AG04449 (cell line): Measurements from ENCODE around the gene CDH1.

Experiments
- CTCF ChIA-PET: fragments of 350-600 bp; formaldehyde crosslinking; extraction: SDS; loops from one replicate; lab custom pipeline; 2021; ENCODE audit warnings: antibody characterized with exemption; lab: Yijun Ruan, JAX
- POLR2A ChIA-PET: fragments of 400-600, 350-600 bp; formaldehyde crosslinking; extraction: SDS; loops from one replicate; lab custom pipeline; 2020; ENCODE audit warnings: antibody characterized with exemption, inconsistent platforms; lab: Yijun Ruan, JAX
- DNase-seq: peaks from one replicate; pipeline ENCODE4 v3.0.0-alpha.2; 2010; ENCODE audit warnings: low read depth, low spot score
- H3K4me3 ChIP-seq: 2 replicates; pipeline ENCODE4 v1.5.1; 2011; ENCODE audit warnings: low read depth, mild to moderate bottlenecking, control low read depth, low read length
- CTCF ChIP-seq: IDR thresholded peaks from one replicate; pipeline ENCODE4 v1.5.1; 2011; ENCODE audit warnings: mild to moderate bottlenecking, moderate library complexity, low read length, control low read depth, inconsistent platforms; ENCODE audit not compliant: insufficient read depth; ENCODE audit errors: missing control alignments

CDH1 gene

GRCh38 chr16:68740628-68741346, 3.7 kb downstream of the CDH1 start:
- DNase-seq, result no peak
- no peak for TF ChIP-seq CTCF
- ChIA-PET POLR2A (no interaction called here), CTCF (interaction anchor here (0.7 kb wide), 1 partner anchor 40 kb away, joined by 3 read pairs; no protein-coding TSS in a partner anchor)
- no peak overlapping the region for H3K4me3 ChIP-seq

DNA sequence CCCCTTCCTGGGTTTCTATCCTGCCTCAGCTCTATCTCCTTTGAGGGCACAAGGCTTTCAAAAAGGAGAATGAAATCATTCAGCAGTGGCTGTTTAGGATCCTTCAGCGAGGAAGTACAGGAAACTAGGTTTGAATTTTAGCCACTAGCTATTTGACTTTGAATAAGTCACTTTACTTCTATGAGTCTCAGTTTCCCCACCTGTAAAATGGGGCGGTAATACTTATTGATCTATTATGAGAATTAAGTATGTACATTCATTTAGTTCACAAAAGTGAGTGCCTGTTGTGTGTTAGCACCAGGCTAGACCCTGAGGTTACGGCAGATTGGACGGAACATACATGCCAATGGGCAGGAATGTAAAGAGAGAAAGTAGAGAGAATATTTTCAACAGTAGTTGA, 6.6 kb downstream of the CDH1 start:
- TF ChIP-seq CTCF, result no peak
- H3K4me3 ChIP-seq, result no peak overlapping the region
- ChIA-PET POLR2A (no interaction called here), CTCF (interaction anchor here (0.7 kb wide), 1 partner anchor 57 kb away, joined by 3 read pairs; no protein-coding TSS in a partner anchor)
- no peak for DNase-seq

DNA sequence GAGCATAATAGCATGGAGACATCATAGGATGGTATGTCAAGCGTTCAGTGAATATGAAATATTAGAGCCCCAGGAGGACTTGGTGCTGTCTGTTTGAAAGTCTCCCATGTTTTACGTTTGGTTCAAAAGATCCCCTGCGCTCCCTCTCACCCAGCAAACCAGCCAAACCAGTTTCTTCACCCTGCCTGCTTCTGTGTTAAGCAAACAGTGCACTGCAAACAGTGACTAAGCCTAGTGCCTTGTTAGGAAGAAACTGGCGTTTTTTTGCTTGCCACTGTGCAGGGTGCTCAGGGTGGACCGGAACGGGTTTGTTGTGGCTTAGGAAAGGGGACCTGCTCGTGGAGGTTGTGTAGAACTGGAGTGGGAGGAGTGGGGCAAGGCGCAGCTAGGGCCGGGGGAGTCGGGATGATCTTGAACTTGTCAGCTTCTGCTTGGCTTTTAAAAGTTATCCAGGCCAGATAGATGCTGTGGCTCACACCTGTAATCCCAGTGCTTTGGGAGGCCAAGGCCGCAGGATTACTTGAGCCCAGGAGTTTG, 7.7 kb downstream of the CDH1 start:
- POLR2A ChIA-PET, result no interaction called here

DNA sequence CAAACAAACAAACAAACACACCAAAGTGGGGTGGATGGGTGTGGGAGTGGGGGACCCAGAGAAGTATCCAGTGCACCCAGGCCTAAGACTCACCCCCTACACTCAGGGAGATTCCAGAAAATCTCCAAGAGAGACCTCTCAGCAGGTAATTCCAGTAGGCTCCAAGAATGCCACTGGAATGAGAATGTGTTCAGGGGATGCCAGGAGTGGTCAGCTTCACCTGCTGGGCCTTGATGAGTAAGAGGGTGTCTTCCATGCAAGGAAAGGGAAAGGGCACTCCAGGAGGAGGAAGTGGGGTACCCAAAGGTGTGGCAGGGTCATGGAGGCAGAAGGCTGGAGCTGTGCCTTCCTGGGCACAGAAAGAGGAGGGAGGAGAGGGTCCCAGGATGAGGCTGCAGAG, 9.9 kb downstream of the CDH1 start:
- POLR2A ChIA-PET, result no interaction called here
- H3K4me3 ChIP-seq, result no peak overlapping the region
- CTCF ChIA-PET, result no interaction called here
- TF ChIP-seq CTCF, result no peak
- DNase-seq, result no peak

More for the DNA sequence above, 7.7 kb downstream of the CDH1 start:
- no peak overlapping the region for H3K4me3 ChIP-seq
- TF ChIP-seq CTCF, result no peak
- CTCF ChIA-PET, result no interaction called here
- peak; percentile 10 for DNase-seq

DNA sequence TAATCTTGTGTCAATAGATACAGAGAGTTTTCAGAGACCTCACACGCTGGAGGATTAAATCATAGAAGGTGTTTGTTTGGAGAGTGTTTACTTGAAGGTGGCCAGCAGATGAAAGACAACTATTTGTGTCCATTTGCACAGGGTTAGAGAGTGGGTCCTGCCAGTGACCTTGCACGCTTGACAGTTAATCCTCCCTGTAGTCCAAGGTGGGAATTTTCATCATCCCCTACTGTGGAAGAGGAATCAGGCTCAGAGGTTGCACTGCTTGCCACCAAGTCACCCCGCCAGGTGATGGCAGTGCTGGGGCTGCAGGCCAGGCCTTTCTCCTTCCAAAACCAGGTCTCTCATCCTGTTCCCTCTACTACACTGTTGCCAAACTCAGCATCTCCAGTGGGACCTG, 12.3 kb downstream of the CDH1 start:
- no peak for TF ChIP-seq CTCF
- DNase-seq, result no peak
- no peak overlapping the region for H3K4me3 ChIP-seq
- POLR2A ChIA-PET, result no interaction called here
- CTCF ChIA-PET, result no interaction called here

GRCh38 chr16:68750193-68750695, 13.2 kb downstream of the CDH1 start:
- ChIA-PET CTCF (no interaction called here), POLR2A (interaction anchor here (0.6 kb wide), 1 partner anchor 10 kb away, joined by 3 read pairs; no protein-coding TSS in a partner anchor)
- no peak overlapping the region for H3K4me3 ChIP-seq
- DNase-seq, result no peak
- no peak for TF ChIP-seq CTCF
